Stimulated activated CD4-positive, alpha-beta T cell treated with anti-CD3 and anti-CD28 coated beads, Interleukin-1b, Interleukin-23, amount 100 ng/mL, for 48 hours (primary cell): ENCODE results near the gene LGALS8.

ENCODE experiments used
- DNase-seq: peaks from one replicate; pipeline ENCODE4 v3.0.0-alpha.2; 2020

LGALS8 gene

GRCh38 chr1:236509647-236510401 lies 14.0 kb upstream of the LGALS8 start:
- no peak for DNase-seq

GRCh38 chr1:236511735-236512418 lies 11.9 kb upstream of the LGALS8 start:
- DNase-seq, result no peak

- no peak for DNase-seq
Measured at GRCh38 chr1:236514703-236515442, 8.9 kb upstream of the LGALS8 start.

- no peak for DNase-seq
Measured at GRCh38 chr1:236515443-236515958, 8.3 kb upstream of the LGALS8 start.

GRCh38 chr1:236516929-236517704 lies 6.7 kb upstream of the LGALS8 start:
- DNase-seq, result no peak

GRCh38 chr1:236518322-236518721 lies 5.5 kb upstream of the LGALS8 start:
- no peak for DNase-seq

- no peak for DNase-seq
Measured at GRCh38 chr1:236520445-236521005, 3.3 kb upstream of the LGALS8 start.

- no peak for DNase-seq
Measured at GRCh38 chr1:236522937-236523703, 662 bp upstream of the LGALS8 start.

- DNase-seq, result peak; percentile 64
Measured at GRCh38 chr1:236524142-236524894, 536 bp downstream of the LGALS8 start.

GRCh38 chr1:236524895-236525184 lies 1.1 kb downstream of the LGALS8 start:
- DNase-seq, result no peak

GRCh38 chr1:236526079-236526478 lies 2.3 kb downstream of the LGALS8 start:
- no peak for DNase-seq

GRCh38 chr1:236530286-236530685 lies 6.5 kb downstream of the LGALS8 start:
- DNase-seq, result no peak

- DNase-seq, result no peak
Measured at GRCh38 chr1:236530959-236531358, 7.2 kb downstream of the LGALS8 start.

GRCh38 chr1:236532850-236533249 lies 9.1 kb downstream of the LGALS8 start:
- no peak for DNase-seq

- DNase-seq, result peak; percentile 62
Measured at GRCh38 chr1:236534151-236534651, 10.4 kb downstream of the LGALS8 start.

GRCh38 chr1:236535190-236535589 lies 11.4 kb downstream of the LGALS8 start:
- DNase-seq, result no peak

- DNase-seq, result no peak
Measured at GRCh38 chr1:236535662-236536161, 11.9 kb downstream of the LGALS8 start.

- DNase-seq, result no peak
Measured at GRCh38 chr1:236536540-236536939, 12.8 kb downstream of the LGALS8 start.

GRCh38 chr1:236540813-236541465 lies 17.2 kb downstream of the LGALS8 start:
- DNase-seq, result no peak

GRCh38 chr1:236541710-236542109 lies 17.9 kb downstream of the LGALS8 start:
- DNase-seq, result no peak
